Gastrocnemius medialis (tissue), 4 donors: ENCODE data around the gene CCDC196. TPM values are rescaled to one million over a fixed set of nuclear protein-coding genes. Genes with fewer than 3 reads are reported as not detected.

ENCODE experiments used
- ATAC-seq, 2 donors: fragments of 150-250 bp; one replicate each; pipeline ENCODE4 v1.9.1; 2016
- DNase-seq, 2 donors: peaks; one replicate each; pipeline ENCODE4 v3.0.0-alpha.2; 2019
- H3K27ac ChIP-seq, 4 donors: fragments of 200-600 bp; sonication (generic); 1 replicate in 1 of 4; 2 replicates in 3 of 4; pipeline ENCODE4 v1.5.1; 2016 to 2018; ENCODE audit warnings: mild to moderate bottlenecking in 2 of 4, moderate library complexity in 1 of 4
- H3K27me3 ChIP-seq, 3 donors: fragments of 200-600 bp; sonication (generic) in 2 of 3; 1 replicate in 1 of 3; 2 replicates in 2 of 3; pipeline versions ENCODE4 v1.5.1 to v1.6.0; 2016 to 2019; ENCODE audit warnings: mild to moderate bottlenecking in 1 of 3, moderate library complexity in 1 of 3
- H3K36me3 ChIP-seq, 2 donors: fragments of 200-600 bp; sonication (generic) in 1 of 2; one replicate each; pipeline ENCODE4 v1.5.1; 2017 to 2018
- H3K4me1 ChIP-seq, 2 donors: fragments of 200-600 bp; sonication (generic) in 1 of 2; one replicate each; pipeline ENCODE4 v1.5.1; 2016 to 2017; ENCODE audit warnings: mild to moderate bottlenecking in 2 of 2
- H3K4me3 ChIP-seq, 4 donors: fragments of 200-600 bp; sonication (generic) in 3 of 4; 1 replicate in 1 of 4; 2 replicates in 3 of 4; pipeline ENCODE4 v1.5.1; 2016 to 2019; ENCODE audit warnings: mild to moderate bottlenecking in 2 of 4
- H3K9me3 ChIP-seq, 3 donors: fragments of 200-600 bp; sonication (generic) in 2 of 3; 1 replicate in 1 of 3; 2 replicates in 2 of 3; pipeline ENCODE4 v1.5.1; 2016 to 2019
- CTCF ChIP-seq, 5 experiments: fragments of 450-650 bp in 3 of 5; fragments of 200-600 bp in 2 of 5; sonication (generic) in 2 of 5; IDR thresholded peaks in 4 of 5; conservative IDR thresholded peaks in 1 of 5; 1 replicate in 4 of 5; 2 replicates in 1 of 5; pipeline ENCODE4 v1.5.1; 2016 to 2019; ENCODE audit warnings: antibody characterized with exemption in 5 of 5, mild to moderate bottlenecking in 3 of 5, moderate library complexity in 3 of 5
- POLR2A ChIP-seq, 2 donors: fragments of 450-650 bp; IDR thresholded peaks; one replicate each; pipeline ENCODE4 v1.6.1; 2017; ENCODE audit warnings: antibody characterized with exemption in 2 of 2, mild to moderate bottlenecking in 2 of 2, moderate library complexity in 2 of 2
- in situ Hi-C, 4 donors: fragments of 200-750 bp; cut with MboI; loops; one replicate each; pipeline versions ENCODE4 v1.15.0 to v1.8.0; 2017; ENCODE audit warnings: low sequenced_read_pairs in 4 of 4
- intact Hi-C: fragments of 100-400 bp; cut with DNase I; formaldehyde crosslinking; loops from one replicate; pipeline ENCODE4 v1.15.1; 2023; ENCODE audit warnings: low total_unique reads
- total RNA-seq, 4 donors: library from RNA; depleted of rRNA; stranded (reverse); fragments of >200 nt; gene quantifications; one replicate each; pipeline versions ENCODE4 v1.1.0 to v1.2.3, GENCODE V29; 2016

CCDC196 gene
- total RNA-seq, 4 donors from 2014 or later: not detected

GRCh38 chr14:66468778-66469367 lies 17.3 kb upstream of the CCDC196 start:
- Histone ChIP-seq H3K9me3 (peaks cover 0 to 5% (median 0%) of the 10 kb centered on the region in 3 donors), H3K4me3 (no peak overlapping the region), H3K4me1 (no peaks in the 10 kb centered on the region), H3K27ac (no peak overlapping the region), H3K27me3 (no peaks in the 10 kb centered on the region), H3K36me3 (no peaks in the 10 kb centered on the region)
- in situ Hi-C loops (no loop called here), intact Hi-C loops (no loop called here)
- DNase-seq (no peak), ATAC-seq (no peak)
- TF ChIP-seq CTCF (IDR thresholded peaks at IDR 0.05 in 4 of 5, conservative IDR thresholded peaks at IDR 0.05 in 1 of 5) (no peak), POLR2A (IDR thresholded peaks at IDR 0.05) (no peak)

- Histone ChIP-seq H3K4me1 (no peaks in the 10 kb centered on the region), H3K27me3 (no peaks in the 10 kb centered on the region), H3K4me3 (no peak overlapping the region), H3K9me3 (peaks cover 0 to 5% (median 0%) of the 10 kb centered on the region in 3 donors), H3K36me3 (no peaks in the 10 kb centered on the region), H3K27ac (no peak overlapping the region)
- ATAC-seq: no peak
- intact Hi-C loops: no loop called here
- in situ Hi-C loops: no loop called here
- no peak for DNase-seq
- TF ChIP-seq CTCF (IDR thresholded peaks at IDR 0.05 in 4 of 5, conservative IDR thresholded peaks at IDR 0.05 in 1 of 5) (no peak), POLR2A (IDR thresholded peaks at IDR 0.05) (no peak)
Observed at GRCh38 chr14:66471584-66471983, 14.6 kb upstream of the CCDC196 start.

GRCh38 chr14:66472251-66472650 lies 13.9 kb upstream of the CCDC196 start:
- TF ChIP-seq POLR2A (IDR thresholded peaks at IDR 0.05) (no peak), CTCF (IDR thresholded peaks at IDR 0.05 in 4 of 5, conservative IDR thresholded peaks at IDR 0.05 in 1 of 5) (no peak)
- H3K4me1 ChIP-seq: no peaks in the 10 kb centered on the region
- H3K9me3 ChIP-seq: peaks cover 0 to 5% (median 0%) of the 10 kb centered on the region in 3 donors
- in situ Hi-C loops (no loop called here), intact Hi-C loops (no loop called here)
- no peaks in the 10 kb centered on the region for H3K27me3 ChIP-seq
- H3K4me3 ChIP-seq: no peak overlapping the region
- no peak overlapping the region for H3K27ac ChIP-seq
- H3K36me3 ChIP-seq: no peaks in the 10 kb centered on the region
- ATAC-seq: no peak
- DNase-seq: no peak

- ATAC-seq (peak; percentile 41 to 50), DNase-seq (no peak)
- Histone ChIP-seq H3K27ac (no peak overlapping the region), H3K9me3 (peaks cover 0 to 5% (median 0%) of the 10 kb centered on the region in 3 donors), H3K4me3 (no peak overlapping the region), H3K4me1 (no peaks in the 10 kb centered on the region), H3K36me3 (no peaks in the 10 kb centered on the region), H3K27me3 (no peaks in the 10 kb centered on the region)
- TF ChIP-seq POLR2A (IDR thresholded peaks at IDR 0.05): no peak
- no peak for TF ChIP-seq CTCF (IDR thresholded peaks at IDR 0.05 in 4 of 5, conservative IDR thresholded peaks at IDR 0.05 in 1 of 5)
- intact Hi-C loops (no loop called here), in situ Hi-C loops (no loop called here)
Observed at GRCh38 chr14:66473223-66473622, 12.9 kb upstream of the CCDC196 start.

- no peak for DNase-seq
- Histone ChIP-seq H3K9me3 (no peaks in the 10 kb centered on the region), H3K4me1 (peaks cover 2 to 3% of the 10 kb centered on the region in 2 donors), H3K27ac (no peak overlapping the region), H3K4me3 (no peak overlapping the region), H3K36me3 (no peaks in the 10 kb centered on the region), H3K27me3 (no peaks in the 10 kb centered on the region)
- intact Hi-C loops (no loop called here), in situ Hi-C loops (no loop called here)
- TF ChIP-seq CTCF (IDR thresholded peaks at IDR 0.05 in 4 of 5, conservative IDR thresholded peaks at IDR 0.05 in 1 of 5) (no peak), POLR2A (IDR thresholded peaks at IDR 0.05) (no peak)
- ATAC-seq: no peak
Observed at GRCh38 chr14:66476964-66477363, 9.2 kb upstream of the CCDC196 start.
